ENCODE measurements around the gene PRELP. TPM values are rescaled to one million over a fixed set of nuclear protein-coding genes. Genes with fewer than 3 reads are reported as not detected.

PRELP gene
- total and polyA plus RNA-seq, 2 of the 8 experiments (the other 6 are each of a cell fraction or from before 2014, with no cell fraction given), result 0.13 to 0.23 TPM

DNA sequence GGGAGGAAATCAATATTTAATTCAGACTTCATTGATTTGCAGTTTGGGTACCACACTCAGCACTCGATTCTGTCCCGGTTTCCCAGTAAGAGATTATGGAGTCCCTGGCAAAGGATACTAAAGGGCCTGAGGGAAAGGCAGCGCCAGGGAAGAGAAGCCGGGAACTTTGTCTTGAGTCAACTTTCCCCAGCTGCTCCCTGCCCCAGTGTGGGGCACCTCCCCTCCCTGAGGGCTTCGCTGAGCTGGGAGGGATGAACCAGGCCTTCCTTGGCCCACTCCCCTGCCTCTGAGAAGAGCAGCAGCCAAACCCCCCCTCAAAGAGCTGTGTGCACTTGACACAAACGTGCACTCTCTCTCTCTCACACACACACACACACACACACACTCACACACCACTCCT, 51.0 kb downstream of the PRELP start (continued):
- no peak for TF ChIP-seq RBBP5 (IDR thresholded peaks at IDR 0.05; ENCODE audit: borderline replicate concordance, low read depth, low read length)
